Measurements from ENCODE around the gene RINT1. TPM values are rescaled to one million over a fixed set of nuclear protein-coding genes. Genes with fewer than 3 reads are reported as not detected.

RINT1 gene
- total RNA-seq, 6 experiments from 2014 or later, result 7.2 to 10.6 (median 9.1) TPM

GRCh38 chr7:105530546-105530945, 1.5 kb upstream of the RINT1 start:
- H3K27ac ChIP-seq, result no peak overlapping the region
- no peak for TF ChIP-seq CTCF (IDR thresholded peaks at IDR 0.05)
- TF ChIP-seq POLR2A (IDR thresholded peaks at IDR 0.05), result no peak
- no peak for ATAC-seq
- no peaks in the 10 kb centered on the region for H3K27me3 ChIP-seq
- no peak overlapping the region for H3K4me3 ChIP-seq
- no peaks in the 10 kb centered on the region for H3K9me3 ChIP-seq
- WGBS (ENCODE audit: insufficient coverage, low coverage, low lambda C conversion rate, missing lambda C conversion rate), result 94% methylated on average over 16 of the region's 20 CpGs
- peaks cover 0 to 13% (median 3%) of the 10 kb centered on the region in 4 donors for H3K4me1 ChIP-seq
- peaks cover 0 to under 1% (median 0%) of the 10 kb centered on the region in 4 donors for H3K36me3 ChIP-seq
- no peak for DNase-seq
- intact Hi-C loops (cut with DNase I), result no loop called here

- Histone ChIP-seq H3K27me3 (no peaks in the 10 kb centered on the region), H3K27ac (no peak overlapping the region), H3K4me3 (peak overlapping the region; percentile 84 to 97 (median 88)), H3K36me3 (peaks cover 0 to 19% (median 4%) of the 10 kb centered on the region in 4 donors), H3K4me1 (peaks cover 0 to 13% (median 3%) of the 10 kb centered on the region in 4 donors), H3K9me3 (no peaks in the 10 kb centered on the region)
- intact Hi-C loops (cut with DNase I), result no loop called here
- no peak for ATAC-seq
- WGBS (ENCODE audit: insufficient coverage, low coverage, low lambda C conversion rate, missing lambda C conversion rate), result 25% methylated on average over 11 of the region's 12 CpGs
- TF ChIP-seq CTCF (IDR thresholded peaks at IDR 0.05) (no peak), POLR2A (IDR thresholded peaks at IDR 0.05) (no peak)
- no peak for DNase-seq
These were observed 884 bp downstream of the RINT1 start for GRCh38 chr7:105532709-105533460.

- DNase-seq (no peak), ATAC-seq (no peak)
- Histone ChIP-seq H3K27me3 (no peaks in the 10 kb centered on the region), H3K4me1 (peaks cover 0 to 5% (median under 1%) of the 10 kb centered on the region in 4 donors), H3K9me3 (no peaks in the 10 kb centered on the region), H3K36me3 (peaks cover 0 to 59% (median 15%) of the 10 kb centered on the region in 4 donors), H3K27ac (no peak overlapping the region), H3K4me3 (no peak overlapping the region)
- TF ChIP-seq POLR2A (IDR thresholded peaks at IDR 0.05) (no peak), CTCF (IDR thresholded peaks at IDR 0.05) (no peak)
- intact Hi-C loops (cut with DNase I), result no loop called here
- 74% methylated on average over 2 of the region's 2 CpGs for WGBS (ENCODE audit: insufficient coverage, low coverage, low lambda C conversion rate, missing lambda C conversion rate)
These were observed 6.3 kb downstream of the RINT1 start for GRCh38 chr7:105538339-105538738.

DNA sequence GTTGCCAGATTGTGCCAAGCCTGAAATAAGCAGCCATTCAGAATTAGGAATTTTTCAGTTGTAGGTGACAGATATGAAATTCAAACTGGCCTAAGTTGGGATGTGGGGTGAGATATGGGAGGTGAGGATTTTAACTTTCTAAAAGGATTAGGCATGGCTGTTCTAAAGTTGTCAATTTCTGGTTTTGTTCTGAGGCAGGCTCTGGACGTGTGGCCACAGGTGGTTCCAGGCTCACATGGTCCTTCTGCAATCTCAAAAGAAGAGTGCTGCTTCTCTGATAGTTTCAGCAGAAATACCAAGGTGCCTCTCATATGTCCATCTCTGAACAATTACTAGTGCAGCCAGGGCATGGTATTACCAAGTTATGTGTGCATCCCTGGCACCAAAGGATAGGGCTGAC, 27.9 kb downstream of the RINT1 start:
- H3K4me1 ChIP-seq, result no peaks in the 10 kb centered on the region
- no peaks in the 10 kb centered on the region for H3K27me3 ChIP-seq
- no peak overlapping the region for H3K27ac ChIP-seq
- WGBS (ENCODE audit: insufficient coverage, low coverage, low lambda C conversion rate, missing lambda C conversion rate), result 100% methylated on average over 1 of the region's 1 CpG
- no peak for DNase-seq
- ATAC-seq, result no peak
- peaks cover 0 to 44% (median 13%) of the 10 kb centered on the region in 4 donors for H3K36me3 ChIP-seq
- H3K9me3 ChIP-seq, result no peaks in the 10 kb centered on the region
- H3K4me3 ChIP-seq, result no peak overlapping the region
- intact Hi-C loops (cut with DNase I), result no loop called here
- no peak for TF ChIP-seq CTCF (IDR thresholded peaks at IDR 0.05)
- TF ChIP-seq POLR2A (IDR thresholded peaks at IDR 0.05), result no peak

All from right lobe of liver (tissue), 6 donors.